ENCODE measurements around the gene LAMTOR2. TPM values are rescaled to one million over a fixed set of nuclear protein-coding genes. Genes with fewer than 3 reads are reported as not detected.

The LAMTOR2 gene
- total RNA-seq, 1 experiment from 2014 or later, result 49.4 TPM

DNA sequence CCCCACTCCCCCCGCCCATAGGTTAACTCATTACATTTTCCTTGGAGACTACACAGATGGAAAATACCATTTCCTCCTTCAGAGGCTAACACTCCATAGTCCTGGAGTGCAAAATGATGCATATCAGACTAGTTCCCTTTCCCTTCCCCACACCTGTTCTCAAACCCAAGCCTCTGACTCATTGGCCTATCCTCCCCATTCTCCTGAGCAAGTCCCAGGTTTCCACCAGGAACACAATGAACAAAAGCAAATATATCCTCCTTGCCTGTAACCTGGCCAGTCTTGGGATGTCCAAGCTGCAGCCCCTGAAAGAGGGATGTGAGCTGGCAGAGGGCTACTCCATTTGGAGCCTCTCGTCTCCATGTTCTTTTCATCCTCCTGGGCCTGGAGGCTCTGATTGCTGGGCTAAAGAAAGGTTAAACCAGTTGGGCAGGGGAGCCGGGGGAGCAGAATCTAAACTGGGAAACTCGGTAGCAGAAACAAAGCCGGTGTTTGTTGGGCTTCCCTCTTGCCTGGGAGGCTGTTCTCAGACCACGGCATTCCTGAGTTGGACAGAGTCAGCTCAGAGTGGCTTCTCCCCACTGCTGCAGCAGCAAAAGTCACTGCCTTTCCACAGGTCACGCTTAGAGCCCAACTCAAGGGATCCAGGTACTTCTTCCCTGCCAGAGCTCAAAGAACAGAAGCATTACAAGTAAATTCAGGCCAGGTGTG lies 47.8 kb upstream of the LAMTOR2 start:
- no peaks in the 10 kb centered on the region for H3K9me3 ChIP-seq
- H3K36me3 ChIP-seq (ENCODE audit: control insufficient read depth, insufficient read depth, low read length), result no peaks in the 10 kb centered on the region
- TF ChIP-seq, protein P1, sequence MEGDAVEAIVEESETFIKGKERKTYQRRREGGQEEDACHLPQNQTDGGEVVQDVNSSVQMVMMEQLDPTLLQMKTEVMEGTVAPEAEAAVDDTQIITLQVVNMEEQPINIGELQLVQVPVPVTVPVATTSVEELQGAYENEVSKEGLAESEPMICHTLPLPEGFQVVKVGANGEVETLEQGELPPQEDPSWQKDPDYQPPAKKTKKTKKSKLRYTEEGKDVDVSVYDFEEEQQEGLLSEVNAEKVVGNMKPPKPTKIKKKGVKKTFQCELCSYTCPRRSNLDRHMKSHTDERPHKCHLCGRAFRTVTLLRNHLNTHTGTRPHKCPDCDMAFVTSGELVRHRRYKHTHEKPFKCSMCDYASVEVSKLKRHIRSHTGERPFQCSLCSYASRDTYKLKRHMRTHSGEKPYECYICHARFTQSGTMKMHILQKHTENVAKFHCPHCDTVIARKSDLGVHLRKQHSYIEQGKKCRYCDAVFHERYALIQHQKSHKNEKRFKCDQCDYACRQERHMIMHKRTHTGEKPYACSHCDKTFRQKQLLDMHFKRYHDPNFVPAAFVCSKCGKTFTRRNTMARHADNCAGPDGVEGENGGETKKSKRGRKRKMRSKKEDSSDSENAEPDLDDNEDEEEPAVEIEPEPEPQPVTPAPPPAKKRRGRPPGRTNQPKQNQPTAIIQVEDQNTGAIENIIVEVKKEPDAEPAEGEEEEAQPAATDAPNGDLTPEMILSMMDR (IDR thresholded peaks at IDR 0.05; ENCODE audit: insufficient read depth in 1 of 2, low read depth in 1 of 2, low read length in 1 of 2, severe bottlenecking in 1 of 2, unreplicated experiment in 1 of 2), result no peak
- H3K4me3 ChIP-seq (ENCODE audit: low read depth, low read length), result no peak overlapping the region
- DNase-seq, result no peak
- H3K27me3 Mint-ChIP-seq (ENCODE audit: insufficient read depth, unreplicated experiment), result no peaks in the 10 kb centered on the region
- POLR2A ChIA-PET, result interaction anchor here (0.5 kb wide), 1 partner anchor 12 kb away, joined by 7 read pairs; no protein-coding TSS in a partner anchor
- BruUV-seq (replicated peaks), result no TSS peak
- H3K4me3 Mint-ChIP-seq (ENCODE audit: unreplicated experiment), result no peak overlapping the region
- H3K27ac Mint-ChIP-seq (ENCODE audit: unreplicated experiment), result no peak overlapping the region
- CTCF ChIA-PET, result no interaction called here
- H3K4me1 ChIP-seq, result peaks cover 7% of the 10 kb centered on the region
- no peaks in the 10 kb centered on the region; the same call in 1 of the 2 replicates for H3K27me3 ChIP-seq (replicated peaks; ENCODE audit: control insufficient read depth, insufficient read depth, low read length)
- peaks cover 30% of the 10 kb centered on the region for H3K36me3 Mint-ChIP-seq (ENCODE audit: insufficient read depth, unreplicated experiment)
- H3K9me3 Mint-ChIP-seq (ENCODE audit: unreplicated experiment), result no peaks in the 10 kb centered on the region
- intact Hi-C loops (cut with micrococcal nuclease; ENCODE audit: unreplicated experiment), result loop anchor here (5.0 kb wide), 1 partner anchor 60 kb away; no protein-coding TSS in a partner anchor
- peaks cover 10% of the 10 kb centered on the region for H3K4me1 Mint-ChIP-seq (ENCODE audit: low read depth, unreplicated experiment)

DNA sequence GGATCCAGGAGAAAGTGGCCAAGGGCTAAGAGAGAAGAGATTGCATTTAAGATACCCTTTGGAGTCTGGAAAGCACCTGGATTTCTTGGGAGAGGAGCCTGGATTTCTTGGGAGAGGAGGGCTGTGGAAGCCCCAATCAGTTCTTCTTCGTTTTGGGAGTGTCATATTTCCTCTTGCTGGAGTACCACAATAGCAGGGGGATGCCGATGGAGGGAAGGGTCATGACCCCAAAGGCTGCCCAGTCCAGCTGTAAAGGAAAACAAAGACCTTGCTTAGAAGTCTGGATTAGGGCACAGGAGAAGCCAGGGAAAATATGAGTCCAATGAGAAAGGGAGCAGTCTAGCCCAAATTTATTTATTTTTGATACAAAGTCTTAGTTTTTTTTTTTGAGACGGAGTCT lies 45.2 kb upstream of the LAMTOR2 start:
- Mint-ChIP-seq H3K27me3 (ENCODE audit: insufficient read depth, unreplicated experiment) (no peaks in the 10 kb centered on the region), H3K4me1 (ENCODE audit: low read depth, unreplicated experiment) (peaks cover 8% of the 10 kb centered on the region), H3K27ac (ENCODE audit: unreplicated experiment) (peak overlapping the region; percentile 39), H3K36me3 (ENCODE audit: insufficient read depth, unreplicated experiment) (peaks cover 45% of the 10 kb centered on the region), H3K4me3 (ENCODE audit: unreplicated experiment) (no peak overlapping the region), H3K9me3 (ENCODE audit: unreplicated experiment) (no peaks in the 10 kb centered on the region)
- Histone ChIP-seq H3K27me3 (replicated peaks; ENCODE audit: control insufficient read depth, insufficient read depth, low read length) (no peaks in the 10 kb centered on the region), H3K36me3 (ENCODE audit: control insufficient read depth, insufficient read depth, low read length) (no peaks in the 10 kb centered on the region), H3K4me1 (peaks cover 7% of the 10 kb centered on the region), H3K4me3 (ENCODE audit: low read depth, low read length) (no peak overlapping the region), H3K9me3 (no peaks in the 10 kb centered on the region)
- ChIA-PET CTCF (interaction anchor here (1.2 to 1.3 kb wide), 2 partner anchors 57 to 120 kb away, joined by 4 to 5 read pairs; no protein-coding TSS in a partner anchor), POLR2A (no interaction called here)
- TF ChIP-seq, protein P1 (IDR thresholded peaks at IDR 0.05; ENCODE audit: insufficient read depth in 1 of 2, low read depth in 1 of 2, low read length in 1 of 2, severe bottlenecking in 1 of 2, unreplicated experiment in 1 of 2), result no peak
- no peak for DNase-seq
- no TSS peak for BruUV-seq (replicated peaks)
- intact Hi-C loops (cut with micrococcal nuclease; ENCODE audit: unreplicated experiment), result loop anchor here (5.0 kb wide), 1 partner anchor 58 kb away; no protein-coding TSS in a partner anchor

DNA sequence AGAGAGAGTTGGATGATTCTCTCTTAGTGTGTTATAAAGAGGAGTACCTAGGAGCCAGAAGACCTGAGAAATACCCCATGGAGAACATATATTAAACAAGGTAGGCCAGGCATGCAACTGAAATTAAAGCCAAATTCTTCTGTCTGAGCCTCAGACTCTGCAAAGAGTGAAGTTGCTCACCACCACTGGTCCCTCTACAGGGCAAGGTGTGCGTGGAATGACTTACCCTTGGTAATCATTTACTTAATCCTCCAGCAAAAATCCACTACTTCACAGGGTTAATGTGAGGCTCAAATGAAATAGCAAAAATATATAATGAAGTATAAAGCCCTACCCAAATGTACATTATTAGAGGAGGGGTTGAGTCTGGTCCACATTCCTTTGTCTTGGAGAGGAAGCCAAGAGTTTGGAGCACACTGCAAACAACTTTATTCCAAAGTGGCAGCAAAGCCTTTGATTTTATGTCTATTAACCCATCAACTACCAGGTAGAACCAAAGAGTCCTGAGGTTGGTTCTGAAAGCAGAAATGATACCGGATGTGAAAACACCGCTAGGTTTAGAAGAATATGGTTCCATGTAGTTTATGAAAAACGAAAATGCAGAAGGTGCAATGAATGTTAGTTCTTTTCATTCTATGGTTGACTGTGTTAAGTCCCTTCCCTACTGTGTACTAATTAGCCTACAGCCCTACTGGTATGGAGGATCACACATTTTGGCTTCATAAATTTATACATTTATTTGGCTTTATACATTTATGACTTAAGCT lies 42.3 kb upstream of the LAMTOR2 start:
- H3K27me3 ChIP-seq (replicated peaks; ENCODE audit: control insufficient read depth, insufficient read depth, low read length), result no peaks in the 10 kb centered on the region
- Mint-ChIP-seq H3K27me3 (ENCODE audit: insufficient read depth, unreplicated experiment) (no peaks in the 10 kb centered on the region), H3K4me1 (ENCODE audit: low read depth, unreplicated experiment) (peaks cover 8% of the 10 kb centered on the region), H3K4me3 (ENCODE audit: unreplicated experiment) (no peak overlapping the region), H3K9me3 (ENCODE audit: unreplicated experiment) (no peaks in the 10 kb centered on the region), H3K36me3 (ENCODE audit: insufficient read depth, unreplicated experiment) (peaks cover 54% of the 10 kb centered on the region), H3K27ac (ENCODE audit: unreplicated experiment) (no peak overlapping the region)
- H3K4me1 ChIP-seq, result no peaks in the 10 kb centered on the region
- no peak overlapping the region for H3K4me3 ChIP-seq (ENCODE audit: low read depth, low read length)
- BruUV-seq (replicated peaks), result no TSS peak
- 0 out of 2 replicates have a peak, but pooled peaks cover 1% of the 10 kb centered on the region for H3K36me3 ChIP-seq (ENCODE audit: control insufficient read depth, insufficient read depth, low read length)
- intact Hi-C loops (cut with micrococcal nuclease; ENCODE audit: unreplicated experiment), result no loop called here
- no peak for DNase-seq
- H3K9me3 ChIP-seq, result no peaks in the 10 kb centered on the region
- ChIA-PET POLR2A (no interaction called here), CTCF (no interaction called here)
- TF ChIP-seq, protein P1 (IDR thresholded peaks at IDR 0.05; ENCODE audit: insufficient read depth in 1 of 2, low read depth in 1 of 2, low read length in 1 of 2, severe bottlenecking in 1 of 2, unreplicated experiment in 1 of 2), result no peak

Measured in Caco-2 (cell line).